Activated CD4-positive, alpha-beta T cell treated with anti-CD3 and anti-CD28 coated beads, Interleukin-2, amount 10 ng/mL, durations not matched to agents 7 days and 5 days (primary cell): ENCODE results near the gene RPS18. TPM values are rescaled to one million over a fixed set of nuclear protein-coding genes. Genes with fewer than 3 reads are reported as not detected.
"Not testable (repeated sequence)": the region's sequence is repeated elsewhere in the genome, so short reads cannot be mapped to it uniquely, and the experiment has no call there.

Source experiments
- CTCF ChIA-PET: fragments of 350-600 bp; sonication (Branson Sonifier 250); formaldehyde crosslinking; loops from one replicate; lab custom pipeline; 2021; ENCODE audit warnings: antibody characterized with exemption; lab: Charles Lee
- POLR2A ChIA-PET: fragments of 350-600 bp; sonication (Branson Sonifier 250); formaldehyde crosslinking; loops from one replicate; lab custom pipeline; 2021; ENCODE audit warnings: antibody characterized with exemption; lab: Charles Lee
- DNase-seq: peaks from one replicate; pipeline ENCODE4 v3.0.0-alpha.2; 2020
- H3K27ac Mint-ChIP-seq: one replicate; pipeline ENCODE4 v1.8.0; 2021; ENCODE audit warnings: mild to moderate bottlenecking, moderate library complexity, mixed read lengths
- H3K27me3 Mint-ChIP-seq: one replicate; pipeline ENCODE4 v1.8.0; 2021; ENCODE audit warnings: mixed read lengths
- H3K36me3 Mint-ChIP-seq: one replicate; pipeline ENCODE4 v1.8.0; 2021; ENCODE audit warnings: low read depth, mixed read lengths
- H3K4me1 Mint-ChIP-seq: one replicate; pipeline ENCODE4 v1.8.0; 2021; ENCODE audit warnings: mixed read lengths
- H3K4me3 Mint-ChIP-seq: one replicate; pipeline ENCODE4 v1.8.0; 2021; ENCODE audit warnings: mild to moderate bottlenecking, moderate library complexity, mixed read lengths
- H3K9me3 Mint-ChIP-seq: one replicate; pipeline ENCODE4 v1.8.0; 2021; ENCODE audit warnings: mixed read lengths
- total RNA-seq, 2 experiments: library from RNA; stranded (reverse); gene quantifications; one replicate each; pipeline ENCODE4 v1.2.3, GENCODE V29; 2021

The RPS18 gene
- total RNA-seq, result 1,000 to 10,000 TPM; 2,438 to 3,135 TPM

DNA sequence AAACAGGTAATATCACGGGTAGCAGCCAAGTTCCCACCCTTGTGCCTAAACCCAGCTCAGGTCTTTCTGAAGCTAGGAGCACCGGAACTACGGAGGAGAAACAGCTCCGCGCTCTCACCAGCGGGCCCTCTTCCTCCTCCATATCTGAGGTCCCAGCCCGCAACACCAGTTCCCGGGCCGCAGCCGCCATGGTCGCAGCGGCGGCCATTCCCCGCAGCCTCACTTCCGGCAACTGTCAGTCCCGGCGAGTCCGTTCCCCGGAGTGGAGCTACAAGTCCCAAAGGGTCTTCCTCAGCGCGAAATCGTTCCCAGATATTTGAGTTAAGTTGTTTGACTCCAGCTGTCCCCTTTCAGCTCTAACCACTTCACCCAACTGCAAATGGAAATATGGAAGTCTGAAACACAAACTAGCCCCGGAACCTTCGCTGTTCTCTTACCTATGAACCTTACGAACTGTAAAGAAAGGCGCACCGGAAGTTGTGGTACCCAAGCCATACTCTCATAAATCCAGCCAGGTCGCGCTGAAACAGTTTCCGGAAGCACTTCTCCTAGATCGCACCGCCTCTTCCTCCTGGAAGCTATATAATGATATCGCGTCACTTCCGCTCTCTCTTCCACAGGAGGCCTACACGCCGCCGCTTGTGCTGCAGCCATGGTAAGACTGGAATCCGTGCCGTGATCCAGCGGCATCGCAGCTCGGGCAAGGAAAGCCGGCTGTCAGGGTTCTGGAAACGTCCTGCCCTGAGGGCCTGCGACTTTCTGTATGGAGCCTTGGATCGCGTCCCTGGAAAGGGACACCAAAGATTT lies at the start of gene RPS18, which contains the start of gene VPS52:
Gene RPS18, plus strand, starts transcription at position 608 of the 807 bp plus-strand sequence. Its CDS starts 45 bp downstream, at position 653.
Gene VPS52, minus strand, starts transcription at position 409 of the 807 bp plus-strand sequence. Its CDS starts 201 bp downstream, at position 208.
- Mint-ChIP-seq H3K27ac (peak within 1 kb of the TSS; percentile 98), H3K4me3 (peak within 1 kb of the TSS; percentile 95), H3K4me1 (peaks cover 61% of the 10 kb centered on the region), H3K9me3 (no peaks in the 10 kb centered on the region), H3K27me3 (no peaks in the 10 kb centered on the region), H3K36me3 (peaks cover 67% of the 10 kb centered on the region)
- DNase-seq, result peak; percentile 96
- POLR2A ChIA-PET, result interaction anchor here (1.2 to 1.8 kb wide), 3 partner anchors 22 to 300 kb away, joined by 7 to 11 read pairs (median 11); partner anchors contain the start of gene RGL2
- CTCF ChIA-PET, result interaction anchor here (0.6 to 3.6 kb wide), 10 partner anchors 9 to 1152 kb away, joined by 3 to 13 read pairs (median 4); partner anchors contain the start of genes CUTA, PFDN6 and WDR46

DNA sequence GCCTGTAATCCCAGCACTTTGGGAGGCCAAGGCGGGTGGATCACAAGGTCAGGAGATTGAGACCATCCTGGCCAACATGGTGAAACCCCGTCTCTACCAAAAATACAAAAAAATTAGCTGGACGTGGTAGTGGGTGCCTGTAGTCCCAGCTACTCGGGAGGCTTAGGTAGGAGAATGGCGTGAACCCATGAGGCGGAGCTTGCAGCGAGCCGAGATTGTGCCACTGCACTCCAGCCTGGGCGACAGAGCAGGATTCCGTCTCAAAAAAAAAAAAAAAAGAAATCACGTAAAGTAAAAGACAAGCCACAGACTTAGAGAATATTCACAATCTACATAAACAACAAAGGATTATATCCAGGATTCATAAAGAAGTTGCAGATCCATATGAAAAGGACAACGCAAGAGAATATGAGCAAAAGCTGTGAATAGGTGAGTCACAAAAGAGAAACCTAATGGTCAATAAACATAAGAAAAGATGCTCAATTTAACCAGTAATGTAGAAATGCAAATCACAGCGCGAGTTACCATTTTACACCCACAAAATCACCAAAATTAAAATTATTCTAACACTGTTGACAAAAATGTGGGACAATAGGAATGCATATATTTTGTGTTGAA lies 45.3 kb upstream of the RPS18 start:
- H3K27me3 Mint-ChIP-seq, result peaks cover 52% of the 10 kb centered on the region
- POLR2A ChIA-PET, H3K9me3 Mint-ChIP-seq, H3K4me3 Mint-ChIP-seq, H3K27ac Mint-ChIP-seq, H3K4me1 Mint-ChIP-seq, DNase-seq, H3K36me3 Mint-ChIP-seq: not testable (repeated sequence)
- CTCF ChIA-PET, result interaction anchor here (0.6 to 0.7 kb wide), 2 partner anchors 14 to 76 kb away, joined by 3 read pairs; no protein-coding TSS in a partner anchor

DNA sequence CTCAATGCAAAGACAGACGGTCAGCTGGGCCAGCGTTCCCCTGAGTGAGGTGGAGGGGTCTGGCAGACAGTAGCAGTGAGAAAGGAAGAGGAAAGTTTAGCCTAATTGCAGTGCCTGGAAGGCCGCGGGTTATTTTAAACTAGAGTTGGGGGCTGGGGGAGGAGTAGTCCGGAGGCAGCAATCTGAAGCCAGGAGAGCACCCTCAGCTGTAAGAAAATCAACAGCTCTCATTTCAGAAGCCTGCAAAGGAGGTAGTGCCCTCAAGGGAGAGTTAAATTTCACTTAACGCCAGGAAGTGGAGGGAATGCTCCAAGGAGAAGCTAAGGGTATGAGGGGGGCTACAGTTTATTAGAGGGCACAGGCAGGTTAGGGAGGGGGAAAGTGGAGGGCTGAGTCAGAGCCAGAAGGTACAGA lies 36.6 kb upstream of the RPS18 start:
- H3K27ac Mint-ChIP-seq, result no peak overlapping the region
- POLR2A ChIA-PET, result no interaction called here
- no peaks in the 10 kb centered on the region for H3K36me3 Mint-ChIP-seq

DNA sequence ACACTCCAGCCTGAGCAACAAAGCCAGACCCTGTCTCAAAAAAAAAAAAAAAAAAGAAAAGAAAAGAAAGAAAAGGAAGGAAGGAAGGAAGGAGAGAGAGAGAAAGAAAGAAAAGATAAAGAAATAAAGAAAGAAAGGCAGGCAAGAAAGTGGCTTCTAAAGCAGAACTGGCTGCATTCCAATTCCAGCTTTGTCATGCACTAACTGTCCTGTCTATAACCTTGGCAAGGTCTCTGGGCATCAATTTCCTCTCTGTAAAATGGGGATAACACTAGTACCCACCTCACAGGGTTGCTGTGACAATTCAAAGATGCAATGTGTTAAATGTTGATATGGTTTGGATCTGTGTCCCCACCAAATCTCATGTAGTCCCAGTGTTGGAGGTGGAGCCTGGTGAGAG lies 35.5 kb upstream of the RPS18 start:
- ChIA-PET CTCF (interaction anchor here (0.6 to 1.7 kb wide), 4 partner anchors 12 to 1818 kb away, joined by 3 to 5 read pairs (median 4); no protein-coding TSS in a partner anchor), POLR2A (no interaction called here)
- no peak overlapping the region for H3K27ac Mint-ChIP-seq
- no peaks in the 10 kb centered on the region for H3K9me3 Mint-ChIP-seq
- H3K36me3 Mint-ChIP-seq, result no peaks in the 10 kb centered on the region
- H3K4me1 Mint-ChIP-seq, result peaks cover 3% of the 10 kb centered on the region
- DNase-seq, result no peak
- H3K4me3 Mint-ChIP-seq, result no peak overlapping the region
- peaks cover 36% of the 10 kb centered on the region for H3K27me3 Mint-ChIP-seq

More for the DNA sequence above, 36.6 kb upstream of the RPS18 start:
- DNase-seq, result no peak
- Mint-ChIP-seq H3K27me3 (peaks cover 37% of the 10 kb centered on the region), H3K9me3 (no peaks in the 10 kb centered on the region), H3K4me1 (no peaks in the 10 kb centered on the region), H3K4me3 (no peak overlapping the region)
- CTCF ChIA-PET, result no interaction called here

DNA sequence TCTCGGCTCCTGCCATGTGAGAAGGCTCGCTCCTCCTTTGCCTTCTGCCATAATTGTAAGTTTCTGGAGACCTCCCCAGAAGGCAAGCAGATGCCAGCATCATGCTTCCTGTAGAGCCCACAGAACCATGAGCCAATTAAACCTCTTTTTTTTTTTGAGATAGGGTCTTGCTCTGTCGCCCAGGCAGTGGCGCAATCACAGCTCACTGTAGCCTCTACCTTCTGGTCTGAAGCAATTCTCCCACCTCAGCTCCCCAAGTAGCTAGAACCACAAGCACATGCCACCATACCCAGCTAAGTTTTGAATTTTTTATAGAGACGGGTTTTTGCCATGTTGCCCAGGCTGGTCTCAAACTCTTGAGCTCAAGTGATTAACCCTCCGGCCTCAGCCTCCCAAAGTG lies 35.0 kb upstream of the RPS18 start:
- POLR2A ChIA-PET, result no interaction called here
- CTCF ChIA-PET, result interaction anchor here (1.6 to 1.7 kb wide), 2 partner anchors 12 to 13 kb away, joined by 5 read pairs; no protein-coding TSS in a partner anchor

DNA sequence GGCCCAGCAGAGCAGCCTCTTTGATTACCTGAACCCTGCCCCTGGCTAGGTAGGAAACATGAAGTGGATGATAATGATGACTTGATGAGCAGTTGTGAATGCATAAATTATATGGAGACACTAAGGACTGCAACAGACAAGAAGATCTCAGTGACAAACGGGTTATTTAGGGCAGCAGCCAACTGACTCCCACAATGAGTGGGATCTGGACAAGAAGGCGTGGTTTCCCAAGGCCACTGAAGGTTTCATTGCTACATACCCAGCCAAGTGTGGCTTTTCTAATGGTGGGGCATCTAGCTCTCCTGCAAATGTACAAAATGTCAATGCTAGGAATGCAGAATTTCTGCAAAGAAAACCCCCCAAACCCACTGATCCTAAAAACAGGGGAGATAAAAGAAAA lies 34.1 kb upstream of the RPS18 start:
- Mint-ChIP-seq H3K36me3 (no peaks in the 10 kb centered on the region), H3K4me1 (peaks cover 13% of the 10 kb centered on the region), H3K4me3 (no peak overlapping the region), H3K9me3 (no peaks in the 10 kb centered on the region), H3K27ac (no peak overlapping the region), H3K27me3 (peaks cover 36% of the 10 kb centered on the region)
- ChIA-PET POLR2A (no interaction called here), CTCF (interaction anchor here (3.1 kb wide), 1 partner anchor 11 kb away, joined by 19 read pairs; no protein-coding TSS in a partner anchor)
- no peak for DNase-seq

More for the DNA sequence above, 35.0 kb upstream of the RPS18 start:
- H3K9me3 Mint-ChIP-seq, result no peaks in the 10 kb centered on the region
- no peak for DNase-seq
- H3K4me1 Mint-ChIP-seq, result peaks cover 7% of the 10 kb centered on the region
- H3K4me3 Mint-ChIP-seq, result no peak overlapping the region
- no peaks in the 10 kb centered on the region for H3K36me3 Mint-ChIP-seq
- H3K27ac Mint-ChIP-seq, result no peak overlapping the region
- H3K27me3 Mint-ChIP-seq, result peaks cover 34% of the 10 kb centered on the region

DNA sequence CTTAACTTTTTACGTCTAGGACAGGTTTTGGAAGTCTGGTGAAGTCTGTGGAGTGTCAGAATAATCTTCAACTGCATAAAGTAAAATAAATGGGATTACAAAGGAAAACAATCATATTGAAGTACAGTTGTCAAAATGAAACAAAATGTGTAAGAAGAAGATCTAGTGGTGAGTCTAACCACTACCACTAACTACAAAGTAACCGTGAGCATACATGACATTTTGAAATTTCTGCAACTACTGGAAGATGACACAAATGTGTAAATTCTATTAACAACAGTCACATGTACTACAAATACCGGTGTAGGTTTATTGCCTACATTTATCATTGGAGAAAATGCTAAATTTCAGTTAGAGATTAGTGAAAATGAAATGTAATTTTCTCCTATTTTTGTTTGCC lies 29.9 kb upstream of the RPS18 start:
- Mint-ChIP-seq H3K27me3 (peaks cover 27% of the 10 kb centered on the region), H3K9me3 (no peaks in the 10 kb centered on the region), H3K4me3 (no peak overlapping the region), H3K36me3 (no peaks in the 10 kb centered on the region), H3K27ac (peak overlapping the region; percentile 67), H3K4me1 (peaks cover 14% of the 10 kb centered on the region)
- ChIA-PET CTCF (interaction anchor here (0.9 kb wide), 1 partner anchor 35 kb away, joined by 3 read pairs; the partner anchor contains the start of gene B3GALT4), POLR2A (no interaction called here)
- DNase-seq, result no peak

DNA sequence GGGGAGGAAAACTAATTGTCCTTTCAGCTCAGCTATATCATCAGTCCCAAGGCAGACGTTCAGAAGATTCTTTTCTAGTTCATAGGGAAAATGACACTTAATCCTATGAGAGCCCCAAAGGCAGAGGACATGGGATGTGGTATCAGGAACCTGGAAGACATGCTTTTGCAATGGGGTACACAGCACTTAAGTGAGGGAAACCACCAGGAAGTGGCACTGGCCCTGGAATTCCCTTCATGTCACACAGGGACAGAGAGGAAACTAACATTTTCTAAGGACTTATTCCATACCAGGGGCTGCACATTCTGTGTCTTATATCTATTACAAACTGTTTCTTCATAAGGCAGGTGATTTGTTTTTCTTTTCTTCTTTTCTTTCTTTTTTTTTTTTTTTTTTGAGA lies 28.4 kb upstream of the RPS18 start:
- Mint-ChIP-seq H3K4me3 (no peak overlapping the region), H3K27me3 (peaks cover 27% of the 10 kb centered on the region), H3K4me1 (peaks cover 20% of the 10 kb centered on the region), H3K27ac (no peak overlapping the region), H3K9me3 (no peaks in the 10 kb centered on the region), H3K36me3 (no peaks in the 10 kb centered on the region)
- DNase-seq, result no peak
- POLR2A ChIA-PET, result no interaction called here
- CTCF ChIA-PET, result interaction anchor here (0.6 to 0.8 kb wide), 2 partner anchors 10 to 119 kb away, joined by 3 to 4 read pairs; no protein-coding TSS in a partner anchor

DNA sequence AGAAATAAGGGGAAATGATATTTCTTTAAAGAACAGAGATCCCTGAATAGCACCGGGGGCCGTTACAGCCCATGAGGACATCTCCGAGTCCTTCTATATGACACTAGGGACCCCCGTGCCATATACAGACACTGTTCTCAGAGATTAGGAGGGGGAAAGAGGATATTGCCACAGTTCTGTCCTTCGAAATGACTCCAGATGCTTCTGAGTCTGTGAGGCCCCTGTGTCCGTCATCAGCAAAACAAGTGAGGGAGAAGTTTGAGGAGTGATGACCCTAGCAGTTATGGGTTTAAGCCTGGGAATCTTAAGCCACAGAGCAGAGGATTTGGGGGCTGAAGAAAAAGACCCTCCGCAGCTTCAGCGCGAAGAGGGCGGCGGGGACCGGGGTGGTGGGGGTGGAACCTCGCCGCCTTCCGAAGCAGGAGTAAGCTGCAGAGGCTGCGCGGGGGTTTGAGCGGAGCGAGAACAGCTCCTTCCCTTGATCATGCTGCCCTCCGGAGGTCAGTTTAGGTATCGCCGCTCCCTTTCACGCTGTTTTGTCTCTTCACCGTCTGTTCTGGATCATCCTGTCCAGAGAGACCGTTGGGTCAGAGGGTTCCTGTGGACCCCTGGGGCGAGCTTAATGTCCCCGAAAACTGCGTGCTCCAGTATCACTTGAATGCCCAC lies 23.8 kb upstream of the RPS18 start:
- peak; percentile 94 for DNase-seq
- Mint-ChIP-seq H3K36me3 (peaks cover 26% of the 10 kb centered on the region), H3K4me3 (peak overlapping the region; percentile 86), H3K4me1 (peaks cover 40% of the 10 kb centered on the region), H3K27me3 (peaks cover 8% of the 10 kb centered on the region), H3K27ac (peak overlapping the region; percentile 97), H3K9me3 (no peaks in the 10 kb centered on the region)
- ChIA-PET CTCF (interaction anchor here (0.6 to 4.3 kb wide), 50 partner anchors 9 to 394 kb away, joined by 3 to 30 read pairs (median 5); partner anchors contain the start of genes B3GALT4, COL11A2, HLA-DPA1 and PFDN6), POLR2A (interaction anchor here (0.9 to 2.2 kb wide), 4 partner anchors 24 to 275 kb away, joined by 3 to 7 read pairs (median 4); partner anchors contain the start of genes B3GALT4, RING1, RPS18 and VPS52)

DNA sequence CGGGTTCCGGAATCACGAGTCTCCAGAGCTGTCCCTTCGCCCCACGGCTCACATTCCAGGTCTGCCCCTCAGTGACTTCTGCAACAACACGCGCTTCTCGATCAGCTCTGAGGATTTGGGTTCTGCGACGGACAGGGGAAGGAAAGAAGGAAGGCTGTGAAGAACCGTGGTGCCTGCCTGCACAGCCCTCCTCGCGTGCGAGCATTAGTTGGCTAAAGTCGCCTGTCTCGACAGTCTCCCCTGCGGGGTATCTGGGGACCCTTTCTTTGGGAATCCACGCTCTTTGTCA lies 23.3 kb upstream of the RPS18 start:
- POLR2A ChIA-PET, result interaction anchor here (0.9 to 2.2 kb wide), 4 partner anchors 23 to 275 kb away, joined by 3 to 7 read pairs (median 4); partner anchors contain the start of genes B3GALT4, RING1, RPS18 and VPS52
- H3K36me3 Mint-ChIP-seq, result peaks cover 26% of the 10 kb centered on the region
- no peaks in the 10 kb centered on the region for H3K9me3 Mint-ChIP-seq
- CTCF ChIA-PET, result interaction anchor here (0.6 to 4.3 kb wide), 48 partner anchors 9 to 395 kb away, joined by 3 to 30 read pairs (median 5); partner anchors contain the start of genes B3GALT4, COL11A2, HLA-DPA1 and PFDN6
- H3K27ac Mint-ChIP-seq, result peak overlapping the region; percentile 97
- peak overlapping the region; percentile 86 for H3K4me3 Mint-ChIP-seq
- DNase-seq, result no peak
- H3K27me3 Mint-ChIP-seq, result peaks cover 4% of the 10 kb centered on the region
- peaks cover 39% of the 10 kb centered on the region for H3K4me1 Mint-ChIP-seq

DNA sequence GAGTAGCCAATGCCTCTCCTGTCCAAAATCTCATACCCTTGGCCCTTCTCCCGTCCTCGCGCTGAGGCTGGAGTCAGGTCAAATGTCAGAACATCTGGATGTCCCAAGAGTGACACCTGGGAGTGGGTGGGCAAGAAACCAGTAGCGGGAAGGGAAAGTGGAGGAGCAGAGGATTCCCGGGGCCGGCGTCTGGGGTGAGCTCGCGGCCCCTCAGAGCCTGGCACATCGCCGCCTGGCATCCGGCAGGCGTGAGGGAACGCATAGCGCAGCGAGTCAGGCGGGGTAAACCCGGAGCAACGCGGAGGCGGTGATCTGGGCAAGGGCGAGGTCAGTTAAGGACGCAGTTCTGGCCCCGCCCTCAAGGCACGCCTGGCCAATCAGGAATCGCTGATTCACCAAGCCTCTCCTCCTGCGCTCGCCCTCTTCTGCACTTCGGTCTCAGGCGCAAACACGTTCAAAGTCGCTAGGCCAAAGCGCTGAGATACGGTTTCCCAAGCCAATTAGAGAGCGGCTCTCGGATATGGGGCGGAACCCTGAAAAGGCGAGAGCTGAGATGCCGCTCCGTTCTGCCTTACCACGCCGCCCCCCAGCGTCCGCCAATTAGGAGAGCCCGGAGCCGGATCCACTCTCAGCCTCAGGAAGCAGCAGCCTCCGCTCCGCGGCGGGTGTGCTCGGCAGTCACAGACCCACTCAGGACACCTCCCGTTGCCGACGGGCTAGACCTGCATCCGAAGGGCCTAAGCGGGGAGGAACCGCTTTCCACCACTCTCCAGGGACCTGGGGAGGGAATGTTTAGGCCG lies 22.7 kb upstream of the RPS18 start:
- Mint-ChIP-seq H3K36me3 (peaks cover 28% of the 10 kb centered on the region), H3K27me3 (peaks cover 4% of the 10 kb centered on the region), H3K27ac (peak overlapping the region; percentile 97), H3K4me1 (peaks cover 39% of the 10 kb centered on the region), H3K9me3 (no peaks in the 10 kb centered on the region), H3K4me3 (peak overlapping the region; percentile 86)
- ChIA-PET CTCF (interaction anchor here (0.6 to 4.3 kb wide), 44 partner anchors 10 to 265 kb away, joined by 3 to 30 read pairs (median 5); partner anchors contain the start of genes B3GALT4, COL11A2, PFDN6 and RING1), POLR2A (interaction anchor here (0.6 to 2.2 kb wide), 5 partner anchors 23 to 276 kb away, joined by 3 to 7 read pairs (median 3); partner anchors contain the start of genes B3GALT4, RING1, RPS18 and VPS52)
- DNase-seq, result peak; percentile 98
